M059J (cell line): Measurements from ENCODE around the gene FURIN. TPM values are rescaled to one million over a fixed set of nuclear protein-coding genes. Genes with fewer than 3 reads are reported as not detected.
"Not testable (repeated sequence)": the region's sequence is repeated elsewhere in the genome, so short reads cannot be mapped to it uniquely, and the experiment has no call there.

Experiments
- DNase-seq: peaks from one replicate; pipeline ENCODE4 v3.0.0-alpha.2; 2012; ENCODE audit warnings: low read depth
- total RNA-seq: library from RNA; depleted of rRNA; stranded (reverse); fragments of >200 nt; shearing (Covaris generic); gene quantifications from 2 replicates; pipeline ENCODE4 v1.2.3, GENCODE V29; 2014

The FURIN gene
- total RNA-seq, 1 experiment from 2014 or later = 33.6 TPM

DNA sequence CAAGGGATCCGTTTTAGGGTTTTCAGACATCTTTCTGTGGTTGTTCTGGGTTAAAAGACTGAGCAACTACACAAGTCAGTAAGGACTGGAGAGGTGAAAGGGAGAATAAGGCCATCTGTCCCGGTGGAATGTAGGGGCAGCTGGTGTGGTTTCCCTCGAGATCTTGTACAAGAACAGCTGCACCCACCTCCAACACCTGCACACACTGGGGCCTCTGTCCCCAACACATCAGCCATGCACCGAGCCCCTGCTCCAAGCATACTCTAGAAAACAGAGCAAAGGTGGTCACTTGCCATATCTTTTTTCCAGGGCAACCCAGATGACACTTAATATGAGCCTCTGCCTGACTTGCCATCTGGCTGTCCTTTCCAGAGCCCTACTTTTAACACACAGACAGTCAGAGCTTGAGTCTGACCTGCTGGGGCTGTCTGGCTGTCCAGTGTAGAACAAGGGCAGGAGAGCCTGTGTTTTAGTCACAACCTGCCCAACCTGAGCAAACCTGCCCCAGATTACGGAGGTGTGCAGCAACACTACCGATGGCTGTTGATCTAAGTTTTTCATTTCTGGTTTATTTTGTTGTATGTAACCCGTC, 46.9 kb downstream of the FURIN start:
- no peak for DNase-seq

GRCh38 chr15:90915808-90916440, 47.5 kb downstream of the FURIN start:
- DNase-seq = no peak

- DNase-seq = no peak
Observed at GRCh38 chr15:90916461-90916860, 48.1 kb downstream of the FURIN start.

DNA sequence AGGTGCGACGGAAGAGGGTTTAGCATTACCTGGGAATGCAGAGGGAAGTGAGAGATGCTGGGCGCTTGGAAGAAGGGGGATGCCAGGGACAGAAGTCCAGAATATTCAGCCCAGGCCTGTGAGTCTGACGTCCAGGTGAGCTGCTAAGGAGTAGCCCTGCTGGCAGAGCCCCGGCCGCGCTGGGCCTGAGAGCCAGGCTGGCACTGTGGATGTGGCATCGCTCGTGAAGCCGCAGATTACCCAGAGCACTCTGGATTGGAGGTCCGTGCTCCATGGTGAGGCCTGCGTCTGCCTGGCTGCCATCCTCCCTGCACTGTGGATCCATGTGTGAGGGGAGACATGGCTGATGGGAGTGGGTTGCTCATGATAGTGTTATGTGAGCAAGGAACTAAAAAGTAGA, 49.2 kb downstream of the FURIN start:
- DNase-seq = no peak

- DNase-seq = no peak
Observed at GRCh38 chr15:90918034-90918788, 49.8 kb downstream of the FURIN start.

DNA sequence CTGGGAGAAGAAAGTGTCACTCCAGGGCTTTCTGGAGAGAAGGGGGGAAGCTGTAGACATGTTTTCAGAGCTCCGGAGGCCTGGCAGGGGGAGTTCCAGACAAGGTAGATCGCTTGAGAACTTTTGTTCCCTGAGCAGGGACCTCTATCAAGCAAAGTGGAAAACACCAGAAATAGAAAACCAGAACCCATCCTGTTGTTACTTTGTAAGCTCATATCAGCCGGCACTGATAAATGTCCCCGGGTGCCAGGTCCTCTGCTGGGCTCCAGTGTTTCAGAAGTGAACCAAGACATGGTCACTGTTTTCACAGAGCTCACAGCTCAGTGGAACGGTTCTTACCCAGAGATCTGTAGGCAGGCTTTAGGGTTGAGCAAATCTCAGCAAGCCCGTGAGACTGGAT, 50.4 kb downstream of the FURIN start:
- DNase-seq = no peak

GRCh38 chr15:90921887-90922286, 53.5 kb downstream of the FURIN start:
- no peak for DNase-seq

DNA sequence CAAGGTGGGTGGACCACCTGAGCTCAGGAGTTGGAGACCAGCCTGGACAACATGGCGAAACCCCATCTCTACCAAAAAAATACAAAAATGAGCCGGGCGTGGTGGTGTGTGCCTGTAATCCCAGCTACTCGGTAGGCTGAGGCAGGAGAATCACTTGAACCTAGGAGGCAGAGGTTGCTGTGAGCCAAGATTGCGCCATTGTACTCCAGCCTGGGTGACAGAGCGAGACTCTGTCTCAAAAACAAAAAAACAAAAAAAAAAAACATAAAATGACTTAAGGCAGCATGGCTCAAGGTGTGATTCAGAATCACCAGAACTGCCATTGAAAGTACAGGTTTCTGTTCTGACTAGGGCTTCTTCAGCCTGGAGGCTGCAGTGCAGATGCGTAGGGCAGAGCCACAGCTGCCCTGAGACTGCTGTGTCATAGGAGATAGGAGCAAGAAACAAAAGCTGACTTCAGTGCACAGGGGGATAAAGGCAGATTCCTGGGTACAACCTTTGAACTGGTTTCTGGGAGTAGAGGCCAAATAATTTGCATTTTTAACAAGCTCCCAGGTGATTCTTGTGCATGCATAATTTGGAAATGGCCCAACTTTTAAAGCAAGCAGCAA, 54.4 kb downstream of the FURIN start:
- DNase-seq = not testable (repeated sequence)

DNA sequence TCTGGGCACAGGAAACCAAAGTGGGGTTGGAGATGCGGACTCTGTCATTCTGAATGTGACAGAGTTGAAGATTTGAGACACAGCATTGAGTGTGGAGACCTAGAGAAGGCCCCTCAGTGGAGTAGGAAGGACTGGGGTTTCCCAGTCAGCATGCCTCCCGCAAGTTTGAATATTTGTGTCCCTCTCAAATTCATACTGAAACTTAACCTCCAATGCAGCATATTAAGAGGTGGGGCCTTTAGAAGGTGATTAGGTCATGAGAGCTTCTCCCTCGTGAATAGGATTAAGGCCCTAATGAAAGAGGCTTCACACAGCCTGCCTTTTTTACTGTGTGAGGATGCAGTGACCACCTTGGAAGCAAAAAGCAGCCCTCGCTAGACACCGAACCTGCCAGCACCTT, 56.0 kb downstream of the FURIN start:
- no peak for DNase-seq

DNA sequence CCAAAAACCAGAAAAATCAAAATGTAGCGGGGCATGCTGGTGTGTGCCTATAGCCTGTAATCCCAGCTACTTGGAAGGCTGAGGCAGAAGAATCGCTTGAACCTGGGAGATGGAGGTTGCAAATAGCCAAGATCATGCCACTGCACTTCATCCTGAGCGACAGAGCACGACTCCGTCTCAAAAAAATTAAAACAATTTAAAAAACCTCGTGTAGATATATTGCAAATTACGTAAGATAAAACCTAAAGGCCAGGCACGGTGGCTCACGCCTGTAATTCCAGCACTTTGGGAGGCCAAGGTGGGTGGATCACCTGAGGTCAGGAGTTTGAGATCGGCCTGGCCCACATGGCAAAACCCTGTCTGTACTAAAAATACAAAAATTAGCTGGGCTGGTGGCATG, 58.4 kb downstream of the FURIN start:
- not testable (repeated sequence) for DNase-seq

GRCh38 chr15:90928106-90928505, 59.7 kb downstream of the FURIN start:
- DNase-seq = not testable (repeated sequence)

- no peak for DNase-seq
Observed at GRCh38 chr15:90929246-90930019, 61.0 kb downstream of the FURIN start.

DNA sequence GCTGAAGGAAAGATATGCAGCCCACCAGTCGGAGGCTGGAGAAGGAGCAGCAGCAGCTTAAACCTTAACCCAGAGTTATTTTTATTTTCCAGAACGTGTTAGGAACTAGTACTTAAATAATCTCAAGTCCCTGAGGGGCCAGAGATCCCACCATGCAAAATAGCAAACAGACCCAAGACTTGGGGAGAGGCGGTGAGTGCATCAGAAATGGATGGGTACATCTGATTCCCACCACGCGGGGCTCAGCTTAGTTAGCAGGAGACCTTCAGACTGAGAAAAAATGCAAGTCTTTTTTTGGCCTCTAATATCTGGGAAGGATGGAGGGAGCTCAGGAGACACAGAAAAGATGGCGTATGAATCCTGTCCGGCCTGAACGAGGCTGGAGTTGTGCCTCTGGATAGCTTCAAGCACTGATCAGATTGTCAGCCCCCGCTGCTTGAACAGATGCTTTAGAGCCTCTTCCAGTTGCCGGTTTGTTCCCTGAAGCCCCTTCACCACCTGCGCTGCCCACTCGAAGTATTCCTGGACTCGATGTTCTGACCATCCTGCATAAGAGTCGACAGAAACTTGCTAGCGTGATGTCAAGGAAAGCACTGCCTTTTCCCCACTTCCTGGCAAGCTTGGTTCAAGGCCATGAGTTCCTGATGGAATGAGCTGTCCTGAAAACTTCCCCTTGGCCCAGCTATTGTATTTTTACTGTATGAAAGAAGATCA, 62.6 kb downstream of the FURIN start:
- peak; percentile 27 for DNase-seq

DNA sequence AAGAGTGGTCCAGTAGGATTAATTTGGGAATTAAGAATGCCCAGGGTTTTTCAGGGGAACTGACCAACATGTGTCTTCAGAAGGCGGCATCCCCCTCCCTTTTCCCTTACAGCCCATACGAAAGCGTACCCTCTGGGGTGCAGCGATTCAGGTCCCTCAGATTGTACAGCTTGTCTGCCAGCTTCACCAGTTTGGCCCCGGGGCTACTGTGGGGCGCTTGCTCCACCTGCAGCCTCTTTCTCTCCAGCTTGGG, 63.1 kb downstream of the FURIN start:
- no peak for DNase-seq

GRCh38 chr15:90931828-90932659, 63.7 kb downstream of the FURIN start, which contains the start of gene HDDC3:
TSS of gene HDDC3 (minus strand) at chr15:90932549. CDS start at chr15:90932540, 9 bp downstream.
- DNase-seq = peak; percentile 87

- DNase-seq = no peak
Observed at GRCh38 chr15:90932660-90932991, 64.2 kb downstream of the FURIN start.
